ENCODE data around the gene NUCKS1.

GRCh38 chr1:205664399-205665017 lies 85.5 kb downstream of the NUCKS1 start:
- TF ChIP-seq EZH2 (IDR thresholded peaks at IDR 0.05; ENCODE audit: insufficient read depth, poor library complexity, severe bottlenecking) (no peak), EZH2phosphoT487 (IDR thresholded peaks at IDR 0.05; ENCODE audit: insufficient read depth, low read depth) (no peak)
